Activated CD8-positive, alpha-beta memory T cell treated with anti-CD3 and anti-CD28 coated beads for 1 hour (primary cell): ENCODE measurements around the gene TPBGL.
"Not testable (repeated sequence)": the region's sequence is repeated elsewhere in the genome, so short reads cannot be mapped to it uniquely, and the experiment has no call there.

Experiments
- DNase-seq, 2 donors: peaks; one replicate each; pipeline ENCODE4 v3.0.0-alpha.2; 2020; ENCODE audit warnings: low read depth in 1 of 2; ENCODE audit errors: extremely low read depth in 1 of 2

TPBGL gene

GRCh38 chr11:75270896-75271418 lies 30.4 kb downstream of the TPBGL start:
- no peak for DNase-seq

DNA sequence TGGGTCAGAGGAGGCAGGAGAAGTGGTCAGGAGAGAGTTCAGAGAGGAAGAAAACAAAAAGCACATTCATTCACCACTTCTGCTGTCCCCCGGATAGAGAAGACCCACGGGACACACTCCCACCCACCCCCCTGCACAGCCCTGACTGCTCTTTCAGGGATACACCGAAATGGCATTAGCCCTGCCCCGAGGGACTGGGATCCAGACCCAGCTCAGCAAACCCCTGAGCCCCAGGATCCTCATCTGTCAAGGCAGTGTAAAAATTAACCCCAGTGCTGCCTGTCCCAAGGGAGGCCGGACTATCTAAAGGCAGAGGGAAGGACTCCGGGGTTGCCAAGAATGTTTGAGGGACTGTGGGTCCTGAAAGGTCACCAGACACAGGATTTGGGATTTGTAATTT lies 31.2 kb downstream of the TPBGL start:
- DNase-seq: no peak

- no peak for DNase-seq
Measured at GRCh38 chr11:75272391-75272790, 31.8 kb downstream of the TPBGL start.

GRCh38 chr11:75272821-75273301 lies 32.3 kb downstream of the TPBGL start:
- DNase-seq: no peak

DNA sequence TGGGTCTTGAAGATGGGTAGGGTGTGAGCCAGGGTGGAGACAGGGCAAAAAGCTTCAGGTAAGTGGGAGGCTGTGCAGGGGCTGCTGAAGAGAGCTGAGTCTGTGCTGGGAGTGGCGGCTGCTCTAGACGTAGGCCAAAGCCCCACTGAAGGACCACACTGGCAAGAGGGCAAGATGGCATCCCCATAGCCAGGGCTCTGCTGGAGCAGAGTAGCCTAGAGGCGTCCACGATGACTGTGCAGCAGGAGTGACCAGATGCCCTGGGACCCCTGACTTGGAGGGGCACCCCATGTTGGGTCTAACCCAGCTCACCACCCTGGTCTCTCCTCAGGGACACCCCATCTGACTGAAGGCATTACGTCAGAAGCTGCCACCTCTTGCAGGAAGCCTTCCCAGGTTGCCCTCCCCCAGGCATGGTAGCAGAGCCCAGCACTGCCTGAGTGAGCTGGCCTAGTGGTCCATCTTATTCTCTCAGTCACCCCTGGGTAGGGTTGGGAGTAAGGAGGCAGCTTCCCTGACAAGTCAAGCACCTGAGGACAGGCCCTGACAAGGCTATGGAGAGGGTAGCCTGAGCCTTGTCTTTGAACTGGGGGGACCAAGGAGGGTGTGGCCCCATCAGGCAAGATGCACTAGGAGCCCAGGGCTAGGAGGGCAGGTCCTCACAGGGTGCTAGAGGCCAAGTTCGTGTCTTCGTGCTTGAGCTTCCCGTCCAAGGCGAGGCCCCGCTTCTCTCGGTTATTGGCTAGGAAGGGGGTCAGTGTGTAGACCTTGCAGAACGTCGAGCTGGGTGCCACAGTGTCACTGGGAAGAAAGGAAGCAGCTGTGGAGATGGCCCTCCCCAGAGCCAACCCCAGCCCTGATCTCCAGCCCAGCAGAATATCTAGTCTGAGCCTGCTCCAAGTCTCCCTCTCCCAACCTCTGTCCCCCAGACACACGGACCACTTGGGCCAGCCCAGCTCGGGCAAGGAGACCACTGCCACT lies 33.1 kb downstream of the TPBGL start:
- DNase-seq: no peak

- DNase-seq: not testable (repeated sequence)
Measured at GRCh38 chr11:75274716-75275115, 34.1 kb downstream of the TPBGL start.

GRCh38 chr11:75275581-75275980 lies 35.0 kb downstream of the TPBGL start:
- peak; percentile 34 to 54 for DNase-seq

- DNase-seq: no peak
Measured at GRCh38 chr11:75276186-75276585, 35.6 kb downstream of the TPBGL start.

DNA sequence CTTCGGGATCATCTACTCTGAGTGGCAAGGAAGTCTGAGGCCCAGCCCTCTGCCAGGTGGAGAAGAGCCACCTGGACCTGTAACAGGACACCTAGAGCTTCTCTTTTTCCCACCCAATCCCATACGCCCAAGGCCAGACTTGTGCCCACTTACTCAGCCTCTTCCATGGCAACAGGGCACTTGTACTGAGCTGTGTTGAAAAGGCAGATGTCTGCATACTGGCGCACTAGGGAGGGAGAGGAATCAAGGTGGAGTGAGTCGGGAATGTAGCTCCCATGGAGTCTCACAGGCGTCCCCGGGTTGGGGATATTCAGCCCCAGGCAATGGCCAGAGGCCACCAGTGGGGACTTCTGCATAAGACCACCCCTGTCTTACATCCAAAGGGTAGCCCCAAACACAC lies 36.1 kb downstream of the TPBGL start:
- DNase-seq: no peak

DNA sequence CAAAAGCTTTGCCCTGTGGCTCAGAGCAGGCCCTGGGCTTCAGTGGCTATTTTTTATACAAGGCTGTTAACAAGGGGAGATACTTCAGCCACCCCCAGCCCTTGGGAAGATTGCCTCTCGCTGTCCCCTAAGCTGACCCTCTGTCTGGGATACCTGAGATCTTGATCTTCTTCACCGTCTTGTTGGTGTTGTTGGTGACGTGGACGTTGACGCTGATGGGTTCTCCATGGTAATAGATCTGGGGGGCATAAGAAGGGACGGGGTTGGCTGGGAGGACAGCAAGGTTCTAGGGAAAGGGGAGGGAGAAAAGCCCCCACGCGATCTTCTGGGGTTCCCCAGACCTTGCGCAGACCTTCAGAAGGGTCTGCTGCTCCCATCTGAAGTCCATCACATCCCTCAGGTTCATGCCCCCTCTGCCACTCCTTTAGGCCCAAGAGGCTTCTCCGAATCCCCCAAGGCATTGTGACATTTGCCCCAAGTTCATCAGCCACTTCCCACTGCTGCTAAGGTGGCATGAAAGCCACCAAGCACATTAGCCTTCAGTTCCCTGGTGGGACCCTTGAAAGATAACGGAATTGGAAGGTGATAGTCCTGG lies 36.7 kb downstream of the TPBGL start:
- DNase-seq: no peak

GRCh38 chr11:75277991-75278790 lies 37.6 kb downstream of the TPBGL start:
- DNase-seq: no peak

DNA sequence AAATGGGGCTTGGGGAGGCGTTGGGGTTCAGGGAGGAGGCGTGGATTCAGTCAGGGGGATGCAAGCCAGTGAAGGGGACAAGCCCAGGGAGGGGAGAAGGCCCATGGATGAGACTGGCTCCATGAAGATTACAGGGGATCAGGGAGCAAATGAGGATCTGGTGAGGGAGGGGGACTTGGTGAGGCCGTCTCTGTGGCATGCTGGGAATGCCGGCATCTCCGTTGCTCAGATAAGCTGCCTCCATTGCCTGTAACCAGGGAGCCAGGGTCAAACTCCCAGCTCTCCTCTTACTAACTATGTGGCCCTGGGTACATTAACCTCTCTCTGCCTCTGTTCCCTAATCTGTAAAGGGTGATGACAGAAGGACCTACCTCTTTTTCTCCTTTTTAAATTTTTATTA lies 38.7 kb downstream of the TPBGL start:
- DNase-seq: no peak

GRCh38 chr11:75280227-75280701 lies 39.7 kb downstream of the TPBGL start:
- peak; percentile 42 to 52 for DNase-seq

DNA sequence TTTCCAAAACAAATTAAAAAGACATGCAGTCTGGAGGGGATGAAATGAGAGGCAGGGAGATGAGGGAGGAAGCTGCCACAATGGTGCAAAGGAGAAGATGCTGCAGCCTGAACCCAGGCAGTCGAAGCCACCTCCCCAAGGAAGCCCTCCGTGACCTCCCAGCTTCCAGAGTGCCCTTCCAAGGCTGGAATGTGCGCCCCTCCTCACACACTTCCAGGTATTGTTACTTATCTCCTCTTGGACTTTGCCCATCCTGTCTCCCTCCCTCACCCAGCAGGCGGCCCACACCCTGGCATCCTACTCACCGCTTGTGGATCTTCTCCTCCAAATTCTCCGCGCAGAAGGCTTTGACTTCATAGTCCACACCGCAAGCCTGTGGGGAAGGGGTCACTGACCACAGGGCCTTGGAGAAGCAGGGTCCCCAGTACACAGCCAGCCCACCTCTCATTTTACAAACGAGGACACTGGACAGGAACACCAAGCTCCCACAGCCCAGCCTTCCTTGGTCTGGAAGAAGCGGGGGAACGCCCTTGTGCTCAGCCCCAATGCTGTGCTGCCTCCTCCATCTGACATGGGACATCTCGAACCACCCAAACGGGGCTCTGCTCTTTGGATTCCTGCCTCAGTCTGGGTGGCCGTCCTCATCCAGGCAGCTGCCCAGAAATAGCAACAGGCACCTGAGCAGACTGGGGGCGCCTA lies 40.3 kb downstream of the TPBGL start:
- DNase-seq: no peak

GRCh38 chr11:75281469-75282095 lies 41.0 kb downstream of the TPBGL start:
- no peak for DNase-seq

GRCh38 chr11:75283391-75283931 lies 42.9 kb downstream of the TPBGL start:
- no peak for DNase-seq

DNA sequence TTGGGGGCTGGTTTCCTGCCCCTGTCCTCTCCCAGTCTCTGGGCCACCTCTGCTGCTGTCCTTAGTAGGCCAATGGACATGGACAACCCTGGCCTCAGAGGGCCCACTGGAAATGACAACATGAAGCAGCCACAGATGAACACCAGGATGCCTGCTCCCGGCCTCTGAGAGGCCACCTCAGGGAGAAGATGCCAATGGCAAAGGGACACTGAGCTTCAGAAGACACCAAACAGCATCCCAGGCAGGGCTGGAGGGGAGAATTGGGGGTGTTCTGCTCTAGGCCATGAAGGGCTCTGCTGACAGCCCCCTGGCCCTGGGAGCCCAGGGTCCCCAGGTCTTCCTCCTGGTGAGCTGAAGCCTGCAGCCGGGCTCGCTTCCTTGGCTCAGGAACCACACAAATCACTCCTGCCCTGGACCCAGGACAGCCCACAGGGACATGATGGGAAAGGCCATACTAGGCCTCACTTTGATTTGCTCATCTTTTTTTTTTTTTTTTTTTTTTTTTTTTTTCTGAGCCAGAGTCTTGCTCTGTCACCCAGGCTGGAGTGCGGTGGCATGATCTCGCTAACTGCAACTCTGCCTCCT lies 45.3 kb downstream of the TPBGL start:
- no peak for DNase-seq

GRCh38 chr11:75286826-75287465 lies 46.4 kb downstream of the TPBGL start:
- DNase-seq: no peak

- DNase-seq: no peak
Measured at GRCh38 chr11:75287579-75287978, 47.0 kb downstream of the TPBGL start.
